VCaP (cell line): ENCODE data around the gene LRRTM1.

Source experiments
- H3K27ac ChIP-seq: fragments of 450-650 bp; 2 replicates; pipeline ENCODE4 v1.5.1; 2017
- CTCF ChIP-seq: fragments of 450-650 bp; conservative IDR thresholded peaks from 2 replicates; pipeline ENCODE4 v1.5.1; 2017; ENCODE audit warnings: mild to moderate bottlenecking, moderate library complexity

Gene LRRTM1

GRCh38 chr2:80333886-80334285, 29.3 kb upstream of the LRRTM1 start:
- H3K27ac ChIP-seq: no peak overlapping the region
- TF ChIP-seq CTCF: no peak

- H3K27ac ChIP-seq: no peak overlapping the region
- TF ChIP-seq CTCF: no peak
Measured at GRCh38 chr2:80330527-80331450, 26.2 kb upstream of the LRRTM1 start.

- H3K27ac ChIP-seq: no peak overlapping the region
- no peak for TF ChIP-seq CTCF
Measured at GRCh38 chr2:80329491-80329890, 24.9 kb upstream of the LRRTM1 start.

GRCh38 chr2:80328159-80328571, 23.6 kb upstream of the LRRTM1 start:
- no peak for TF ChIP-seq CTCF

GRCh38 chr2:80326861-80327260, 22.3 kb upstream of the LRRTM1 start:
- TF ChIP-seq CTCF: no peak
- H3K27ac ChIP-seq: no peak overlapping the region

More at GRCh38 chr2:80328159-80328571, 23.6 kb upstream of the LRRTM1 start:
- H3K27ac ChIP-seq: no peak overlapping the region

- peak; percentile 71 for TF ChIP-seq CTCF
- no peak overlapping the region for H3K27ac ChIP-seq
Measured at GRCh38 chr2:80326214-80326613, 21.7 kb upstream of the LRRTM1 start.

GRCh38 chr2:80324525-80324924, 20.0 kb upstream of the LRRTM1 start:
- no peak for TF ChIP-seq CTCF

More at GRCh38 chr2:80324525-80324924, 20.0 kb upstream of the LRRTM1 start:
- H3K27ac ChIP-seq: no peak overlapping the region
